Measurements from ENCODE around the gene INPP5J.
"Not testable (repeated sequence)": the region's sequence is repeated elsewhere in the genome, so short reads cannot be mapped to it uniquely, and the experiment has no call there.

The INPP5J gene

GRCh38 chr22:31122532-31123291, at the start of gene INPP5J:
TSS of gene INPP5J (plus strand) at chr22:31122966. CDS start at chr22:31123015, 49 bp downstream.
- Histone ChIP-seq H3K9ac (ENCODE audit: insufficient read length, low read depth) (peak within 1 kb of the TSS; percentile 81), H3K4me1 (ENCODE audit: insufficient read depth, insufficient read length) (peaks cover 12% of the 10 kb centered on the region), H3K4me3 (ENCODE audit: insufficient read length, low read depth) (peak within 1 kb of the TSS; percentile 78), H3K9me3 (ENCODE audit: insufficient read depth, low read length) (no peaks in the 10 kb centered on the region), H3K36me3 (ENCODE audit: insufficient read depth, insufficient read length, low read length) (no peaks in the 10 kb centered on the region), H3K27me3 (ENCODE audit: insufficient read depth, insufficient read length) (no peaks in the 10 kb centered on the region)
- DNase-seq (ENCODE audit: low read depth, low spot score): no peak
- TF ChIP-seq YY1 (IDR thresholded peaks at IDR 0.05; ENCODE audit: insufficient read depth, insufficient read length) (no peak), ZNF274 (IDR thresholded peaks at IDR 0.05; ENCODE audit: low read depth, low read length) (no peak), SUZ12 (IDR thresholded peaks at IDR 0.05; ENCODE audit: extremely low read depth, insufficient read depth, insufficient read length) (no peak)

DNA sequence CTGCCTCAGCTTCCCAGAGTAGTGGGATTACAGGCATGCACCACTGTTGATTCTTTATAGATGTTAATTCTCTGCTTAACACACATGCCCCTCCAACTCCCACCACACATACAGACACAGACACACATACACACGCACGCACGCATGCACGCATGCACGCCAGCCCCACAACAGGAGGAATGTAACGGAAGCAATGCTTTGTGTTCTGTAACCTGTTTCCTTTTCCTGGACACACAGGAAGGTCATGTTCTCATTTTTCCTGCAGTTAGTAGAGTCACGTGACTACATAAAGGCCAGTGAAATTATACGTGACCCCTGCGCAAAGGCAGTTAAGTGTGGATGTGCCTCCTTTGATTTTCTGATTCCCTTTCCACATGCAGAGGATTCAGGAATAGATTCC, 49.6 kb upstream of the INPP5J start:
- not testable (repeated sequence) for H3K9me3 ChIP-seq (ENCODE audit: insufficient read depth, low read length); H3K27me3 ChIP-seq (ENCODE audit: insufficient read depth, insufficient read length); DNase-seq (ENCODE audit: low read depth, low spot score); H3K4me1 ChIP-seq (ENCODE audit: insufficient read depth, insufficient read length); H3K36me3 ChIP-seq (ENCODE audit: insufficient read depth, insufficient read length, low read length); H3K4me3 ChIP-seq (ENCODE audit: insufficient read length, low read depth); H3K9ac ChIP-seq (ENCODE audit: insufficient read length, low read depth)

GRCh38 chr22:31073545-31074145, 49.1 kb upstream of the INPP5J start:
- H3K36me3 ChIP-seq (ENCODE audit: insufficient read depth, insufficient read length, low read length); H3K27me3 ChIP-seq (ENCODE audit: insufficient read depth, insufficient read length); H3K4me3 ChIP-seq (ENCODE audit: insufficient read length, low read depth); H3K4me1 ChIP-seq (ENCODE audit: insufficient read depth, insufficient read length); H3K9ac ChIP-seq (ENCODE audit: insufficient read length, low read depth); DNase-seq (ENCODE audit: low read depth, low spot score); H3K9me3 ChIP-seq (ENCODE audit: insufficient read depth, low read length): not testable (repeated sequence)

DNA sequence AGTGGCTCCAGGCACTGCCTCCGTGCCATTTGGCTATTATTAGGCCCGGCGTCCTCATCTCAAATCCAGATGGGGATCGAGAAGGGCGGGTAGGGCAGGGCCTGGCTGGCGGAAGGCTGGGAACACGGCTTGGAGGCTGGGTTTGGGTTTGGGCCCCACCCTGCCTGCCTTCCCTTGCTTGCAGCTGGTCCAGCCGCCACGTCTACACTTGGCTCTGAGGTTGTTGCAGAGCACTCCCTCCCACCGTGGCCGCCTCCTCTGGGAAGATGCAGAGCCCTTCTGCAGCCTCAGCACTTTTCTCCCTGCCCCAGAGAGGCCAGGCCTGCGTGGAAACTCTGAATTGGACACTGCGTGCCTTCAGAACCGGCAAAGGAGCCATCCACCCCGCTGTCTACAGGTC, 46.8 kb upstream of the INPP5J start:
- Histone ChIP-seq H3K4me1 (ENCODE audit: insufficient read depth, insufficient read length) (no peaks in the 10 kb centered on the region), H3K9ac (ENCODE audit: insufficient read length, low read depth) (no peak overlapping the region), H3K36me3 (ENCODE audit: insufficient read depth, insufficient read length, low read length) (no peaks in the 10 kb centered on the region), H3K9me3 (ENCODE audit: insufficient read depth, low read length) (no peaks in the 10 kb centered on the region), H3K4me3 (ENCODE audit: insufficient read length, low read depth) (no peak overlapping the region), H3K27me3 (ENCODE audit: insufficient read depth, insufficient read length) (no peaks in the 10 kb centered on the region)
- no peak for TF ChIP-seq ZNF274 (IDR thresholded peaks at IDR 0.05; ENCODE audit: low read depth, low read length)
- no peak for TF ChIP-seq YY1 (IDR thresholded peaks at IDR 0.05; ENCODE audit: insufficient read depth, insufficient read length)
- no peak for TF ChIP-seq SUZ12 (IDR thresholded peaks at IDR 0.05; ENCODE audit: extremely low read depth, insufficient read depth, insufficient read length)
- no peak for DNase-seq (ENCODE audit: low read depth, low spot score)

DNA sequence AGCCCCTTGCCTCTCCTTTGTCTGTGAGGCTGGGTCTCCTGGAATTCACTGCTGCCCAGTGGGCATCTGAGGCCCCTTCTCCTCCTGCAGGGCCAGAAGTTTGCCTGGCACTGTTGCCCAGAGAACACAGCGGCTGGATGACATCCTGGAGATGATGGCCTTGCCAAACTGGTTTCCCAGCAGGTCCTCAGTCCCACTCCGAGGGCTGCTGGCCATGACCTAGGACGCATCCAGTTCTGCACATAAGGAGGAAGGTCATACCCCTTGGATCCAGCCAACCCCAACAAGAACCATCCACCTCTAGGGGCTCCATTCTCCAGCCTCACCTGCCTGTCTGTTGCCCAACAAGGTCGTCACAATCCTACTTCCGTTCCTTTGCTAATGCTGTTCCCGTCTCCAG, 45.1 kb upstream of the INPP5J start:
- no peak overlapping the region for H3K4me3 ChIP-seq (ENCODE audit: insufficient read length, low read depth)
- no peak for DNase-seq (ENCODE audit: low read depth, low spot score)
- H3K27me3 ChIP-seq (ENCODE audit: insufficient read depth, insufficient read length): no peaks in the 10 kb centered on the region
- TF ChIP-seq ZNF274 (IDR thresholded peaks at IDR 0.05; ENCODE audit: low read depth, low read length): no peak
- no peak for TF ChIP-seq SUZ12 (IDR thresholded peaks at IDR 0.05; ENCODE audit: extremely low read depth, insufficient read depth, insufficient read length)
- TF ChIP-seq YY1 (IDR thresholded peaks at IDR 0.05; ENCODE audit: insufficient read depth, insufficient read length): no peak
- H3K9me3 ChIP-seq (ENCODE audit: insufficient read depth, low read length): no peaks in the 10 kb centered on the region
- H3K9ac ChIP-seq (ENCODE audit: insufficient read length, low read depth): no peak overlapping the region
- H3K36me3 ChIP-seq (ENCODE audit: insufficient read depth, insufficient read length, low read length): no peaks in the 10 kb centered on the region
- peaks cover 9% of the 10 kb centered on the region for H3K4me1 ChIP-seq (ENCODE audit: insufficient read depth, insufficient read length)

GRCh38 chr22:31078389-31078788, 44.4 kb upstream of the INPP5J start:
- H3K9me3 ChIP-seq (ENCODE audit: insufficient read depth, low read length); H3K36me3 ChIP-seq (ENCODE audit: insufficient read depth, insufficient read length, low read length); H3K4me3 ChIP-seq (ENCODE audit: insufficient read length, low read depth); DNase-seq (ENCODE audit: low read depth, low spot score); H3K27me3 ChIP-seq (ENCODE audit: insufficient read depth, insufficient read length); H3K9ac ChIP-seq (ENCODE audit: insufficient read length, low read depth): not testable (repeated sequence)
- peaks cover 13% of the 10 kb centered on the region for H3K4me1 ChIP-seq (ENCODE audit: insufficient read depth, insufficient read length)

DNA sequence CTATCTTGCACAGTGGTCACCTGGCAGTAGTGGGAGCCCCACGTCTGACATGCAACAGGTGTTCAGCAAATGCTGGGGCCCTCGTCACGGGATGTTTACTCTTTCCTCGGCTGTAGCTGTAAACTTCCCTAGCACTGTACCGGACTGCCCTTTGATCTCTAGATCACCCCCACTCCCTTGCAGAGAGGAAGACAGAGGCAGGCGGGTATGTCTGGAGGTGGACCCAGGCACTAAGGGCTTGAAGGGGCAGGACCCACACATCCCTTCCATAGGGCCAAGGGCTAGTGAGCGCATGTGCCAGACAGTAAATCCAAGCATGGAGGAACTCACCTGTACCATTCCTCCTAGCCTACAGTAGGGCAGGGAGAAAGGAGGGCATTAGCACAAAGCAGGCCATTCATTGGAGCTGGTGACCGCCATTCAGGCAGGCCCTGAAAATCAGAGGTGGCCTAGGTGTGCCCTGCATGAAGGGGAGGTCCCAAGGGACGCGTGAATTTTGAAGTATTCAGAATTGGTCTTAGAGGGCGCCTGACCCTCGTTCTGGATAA, 43.6 kb upstream of the INPP5J start:
- Histone ChIP-seq H3K27me3 (ENCODE audit: insufficient read depth, insufficient read length) (no peaks in the 10 kb centered on the region), H3K9ac (ENCODE audit: insufficient read length, low read depth) (no peak overlapping the region)
- no peak for DNase-seq (ENCODE audit: low read depth, low spot score)

More for the DNA sequence above, 43.6 kb upstream of the INPP5J start:
- H3K4me1 ChIP-seq (ENCODE audit: insufficient read depth, insufficient read length): peaks cover 16% of the 10 kb centered on the region
- TF ChIP-seq ZNF274 (IDR thresholded peaks at IDR 0.05; ENCODE audit: low read depth, low read length) (no peak), SUZ12 (IDR thresholded peaks at IDR 0.05; ENCODE audit: extremely low read depth, insufficient read depth, insufficient read length) (no peak), YY1 (IDR thresholded peaks at IDR 0.05; ENCODE audit: insufficient read depth, insufficient read length) (no peak)
- H3K36me3 ChIP-seq (ENCODE audit: insufficient read depth, insufficient read length, low read length): peaks cover 14% of the 10 kb centered on the region
- no peak overlapping the region for H3K4me3 ChIP-seq (ENCODE audit: insufficient read length, low read depth)
- H3K9me3 ChIP-seq (ENCODE audit: insufficient read depth, low read length): no peaks in the 10 kb centered on the region

Measured in NT2/D1 (cell line).